ENCODE data around the gene ANKRD34B. TPM values are rescaled to one million over a fixed set of nuclear protein-coding genes. Genes with fewer than 3 reads are reported as not detected.

The ANKRD34B gene
- total RNA-seq, 1 donor from 2014 or later = 1.2 TPM

DNA sequence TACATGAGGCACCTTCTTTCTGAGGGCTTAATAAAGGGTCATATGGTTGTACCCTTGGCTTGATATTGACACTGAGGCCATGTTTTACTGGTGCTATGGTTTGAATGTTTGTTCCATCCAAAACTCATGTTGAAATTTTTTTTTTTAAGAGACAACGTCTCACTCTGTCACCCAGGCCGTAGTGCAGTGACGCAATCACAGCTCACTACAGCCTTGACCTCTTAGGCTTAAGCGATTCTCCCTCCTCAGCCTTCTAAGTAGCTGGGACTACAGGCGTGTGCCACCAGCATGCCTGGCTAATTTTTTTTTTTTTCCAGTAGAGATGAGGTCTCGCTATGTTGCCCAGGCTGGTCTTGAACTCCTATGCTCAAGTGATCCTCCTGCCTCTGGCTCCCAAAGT lies 61.2 kb downstream of the ANKRD34B start:
- no peak for DNase-seq (ENCODE audit: low read depth)
- TF ChIP-seq CTCF (conservative IDR thresholded peaks at IDR 0.05; ENCODE audit: low read depth, low read length) = no peak

GRCh38 chr5:80507663-80508062 lies 62.4 kb downstream of the ANKRD34B start:
- no peak for TF ChIP-seq CTCF (conservative IDR thresholded peaks at IDR 0.05; ENCODE audit: low read depth, low read length)
- no peak overlapping the region for H3K4me3 ChIP-seq (ENCODE audit: low read depth, low read length)
- no peak for DNase-seq (ENCODE audit: low read depth)

More for the DNA sequence above, 61.2 kb downstream of the ANKRD34B start:
- H3K4me3 ChIP-seq (ENCODE audit: low read depth, low read length) = no peak overlapping the region

Other genes starting within 250 kb of the ANKRD34B start
- 15.6 and 26.9 TPM in 2 replicates for gene ZFYVE16, start 162.2 kb downstream of the ANKRD34B start, total RNA-seq
- 0.06 and 0.51 TPM in 2 replicates for gene FAM151B, start 82.2 kb downstream of the ANKRD34B start, total RNA-seq
- gene MSH3, start 84.4 kb upstream of the ANKRD34B start, total RNA-seq = 8.8 and 13.6 TPM in 2 replicates
- gene DHFR, start 84.7 kb upstream of the ANKRD34B start, total RNA-seq = 63.2 and 127 TPM in 2 replicates

All from epithelial cell of proximal tubule (primary cell).